ENCODE data around the gene INPP5B.

The INPP5B gene

GRCh38 chr1:37989361-37989930 is 42.6 kb upstream of the INPP5B start:
- Histone ChIP-seq H3K4me2 (ENCODE audit: low read depth, low read length) (peak overlapping the region; percentile 55), H2AFZ (ENCODE audit: low read length) (peak overlapping the region; percentile 71), H3K9me2 (replicated peaks; ENCODE audit: insufficient read depth, low read length) (no peaks in the 10 kb centered on the region), H3K79me2 (ENCODE audit: low read length) (peaks cover 32% of the 10 kb centered on the region), H3F3A (ENCODE audit: insufficient read depth, low read length) (peaks cover 6% of the 10 kb centered on the region), H3K36me3 (replicated peaks; ENCODE audit: insufficient read depth, low read length) (peaks cover 4% of the 10 kb centered on the region; the same call in 1 of the 2 replicates), H3K27ac (ENCODE audit: low read length) (peak overlapping the region; percentile 46; the same call in 1 of the 2 replicates), H3K9ac (ENCODE audit: low read length) (peak overlapping the region; percentile 82), H3K4me1 (ENCODE audit: low read length) (peaks cover 9% of the 10 kb centered on the region), H4K20me1 (ENCODE audit: insufficient read depth, low read length) (0 out of 2 replicates have a peak, but pooled peaks cover 3% of the 10 kb centered on the region), H3K9me3 (replicated peaks; ENCODE audit: insufficient read depth, low read length) (no peaks in the 10 kb centered on the region), H3K27me3 (replicated peaks; ENCODE audit: insufficient read depth, low read length) (no peaks in the 10 kb centered on the region), H3K4me3 (ENCODE audit: low read length) (peak overlapping the region; percentile 84)
- DNase-seq, result peak; percentile 39
- no peak for TF ChIP-seq EZH2 (optimal IDR thresholded peaks at IDR 0.05; ENCODE audit: low read depth, low read length)
- TF ChIP-seq EZH2phosphoT487 (IDR thresholded peaks at IDR 0.05; ENCODE audit: low read length), result no peak
- no peak for TF ChIP-seq CTCF (IDR thresholded peaks at IDR 0.05; ENCODE audit: low read length)

GRCh38 chr1:37987679-37988078 is 40.8 kb upstream of the INPP5B start:
- H3K4me2 ChIP-seq (ENCODE audit: low read depth, low read length), result no peak overlapping the region

GRCh38 chr1:37983546-37983945 is 36.7 kb upstream of the INPP5B start:
- Histone ChIP-seq H3K9ac (ENCODE audit: low read length) (no peak overlapping the region), H2AFZ (ENCODE audit: low read length) (no peak overlapping the region), H3K4me3 (ENCODE audit: low read length) (no peak overlapping the region), H3K4me2 (ENCODE audit: low read depth, low read length) (no peak overlapping the region), H3K79me2 (ENCODE audit: low read length) (peaks cover 24% of the 10 kb centered on the region), H3K9me3 (replicated peaks; ENCODE audit: insufficient read depth, low read length) (no peaks in the 10 kb centered on the region), H3K4me1 (ENCODE audit: low read length) (peaks cover 9% of the 10 kb centered on the region), H3K27ac (ENCODE audit: low read length) (no peak overlapping the region), H4K20me1 (ENCODE audit: insufficient read depth, low read length) (0 out of 2 replicates have a peak, but pooled peaks cover 3% of the 10 kb centered on the region), H3K36me3 (replicated peaks; ENCODE audit: insufficient read depth, low read length) (peaks cover 8% of the 10 kb centered on the region; the same call in 1 of the 2 replicates), H3K9me2 (replicated peaks; ENCODE audit: insufficient read depth, low read length) (no peaks in the 10 kb centered on the region), H3F3A (ENCODE audit: insufficient read depth, low read length) (no peaks in the 10 kb centered on the region), H3K27me3 (replicated peaks; ENCODE audit: insufficient read depth, low read length) (no peaks in the 10 kb centered on the region)
- DNase-seq, result no peak
- TF ChIP-seq EZH2 (optimal IDR thresholded peaks at IDR 0.05; ENCODE audit: low read depth, low read length), result no peak
- TF ChIP-seq CTCF (IDR thresholded peaks at IDR 0.05; ENCODE audit: low read length), result no peak
- TF ChIP-seq EZH2phosphoT487 (IDR thresholded peaks at IDR 0.05; ENCODE audit: low read length), result no peak

More at GRCh38 chr1:37987679-37988078, 40.8 kb upstream of the INPP5B start:
- Histone ChIP-seq H3K4me1 (ENCODE audit: low read length) (peaks cover 9% of the 10 kb centered on the region), H2AFZ (ENCODE audit: low read length) (no peak overlapping the region), H3K9me2 (replicated peaks; ENCODE audit: insufficient read depth, low read length) (no peaks in the 10 kb centered on the region), H3F3A (ENCODE audit: insufficient read depth, low read length) (peaks cover 6% of the 10 kb centered on the region), H4K20me1 (ENCODE audit: insufficient read depth, low read length) (0 out of 2 replicates have a peak, but pooled peaks cover 3% of the 10 kb centered on the region), H3K9me3 (replicated peaks; ENCODE audit: insufficient read depth, low read length) (no peaks in the 10 kb centered on the region), H3K9ac (ENCODE audit: low read length) (no peak overlapping the region), H3K36me3 (replicated peaks; ENCODE audit: insufficient read depth, low read length) (peaks cover 4% of the 10 kb centered on the region; the same call in 1 of the 2 replicates), H3K4me3 (ENCODE audit: low read length) (no peak overlapping the region), H3K79me2 (ENCODE audit: low read length) (peaks cover 32% of the 10 kb centered on the region), H3K27ac (ENCODE audit: low read length) (no peak overlapping the region), H3K27me3 (replicated peaks; ENCODE audit: insufficient read depth, low read length) (no peaks in the 10 kb centered on the region)
- TF ChIP-seq CTCF (IDR thresholded peaks at IDR 0.05; ENCODE audit: low read length) (no peak), EZH2 (optimal IDR thresholded peaks at IDR 0.05; ENCODE audit: low read depth, low read length) (no peak), EZH2phosphoT487 (IDR thresholded peaks at IDR 0.05; ENCODE audit: low read length) (no peak)
- DNase-seq, result no peak

All from MM.1S (cell line).